Cardiac fibroblast (primary cell): ENCODE measurements around the gene STARD5.
"Not testable (repeated sequence)": the region's sequence is repeated elsewhere in the genome, so short reads cannot be mapped to it uniquely, and the experiment has no call there.

ENCODE experiments used
- DNase-seq, 2 donors: peaks; one replicate each; pipeline versions ENCODE4 v3.0.0 to v3.0.0-alpha.2; 2010; ENCODE audit warnings: low read depth in 2 of 2
- H3K4me3 ChIP-seq, 2 donors: replicated peaks in 1 of 2; 1 replicate in 1 of 2; 2 replicates in 1 of 2; pipeline ENCODE4 v1.5.1; 2011; ENCODE audit warnings: low read depth in 2 of 2, low read length in 2 of 2, mild to moderate bottlenecking in 2 of 2, moderate library complexity in 1 of 2
- CTCF ChIP-seq: IDR thresholded peaks from one replicate; pipeline ENCODE4 v1.5.1; 2011; ENCODE audit warnings: low read depth, mild to moderate bottlenecking, low read length, inconsistent platforms

STARD5 gene

GRCh38 chr15:81331600-81331999 is 7.7 kb upstream of the STARD5 start:
- no peak for DNase-seq
- H3K4me3 ChIP-seq, result no peak overlapping the region
- no peak for TF ChIP-seq CTCF

GRCh38 chr15:81331141-81331540 is 7.2 kb upstream of the STARD5 start:
- not testable (repeated sequence) for H3K4me3 ChIP-seq
- DNase-seq, result peak in 1 of 2 donors; percentile 76

GRCh38 chr15:81330366-81331090 is 6.6 kb upstream of the STARD5 start:
- H3K4me3 ChIP-seq, result no peak overlapping the region
- DNase-seq, result no peak
- no peak for TF ChIP-seq CTCF

GRCh38 chr15:81329446-81329845 is 5.5 kb upstream of the STARD5 start:
- H3K4me3 ChIP-seq, result no peak overlapping the region
- DNase-seq, result no peak
- no peak for TF ChIP-seq CTCF

GRCh38 chr15:81327516-81327915 is 3.6 kb upstream of the STARD5 start:
- peak; percentile 87 to 90 for DNase-seq
- no peak for TF ChIP-seq CTCF
- no peak overlapping the region for H3K4me3 ChIP-seq

GRCh38 chr15:81326466-81327212 is 2.7 kb upstream of the STARD5 start:
- no peak overlapping the region for H3K4me3 ChIP-seq
- TF ChIP-seq CTCF, result no peak
- DNase-seq, result peak in 1 of 2 donors; percentile 21

GRCh38 chr15:81323559-81323943 is 390 bp downstream of the STARD5 start:
- H3K4me3 ChIP-seq, result peak overlapping the region; percentile 68 to 92
- peak in 1 of 2 donors; percentile 14 for DNase-seq
- no peak for TF ChIP-seq CTCF
